Naive thymus-derived CD8-positive, alpha-beta T cell (primary cell): ENCODE results near the gene SERINC4. TPM values are rescaled to one million over a fixed set of nuclear protein-coding genes. Genes with fewer than 3 reads are reported as not detected.
"Not testable (repeated sequence)": the region's sequence is repeated elsewhere in the genome, so short reads cannot be mapped to it uniquely, and the experiment has no call there.

Experiments
- ATAC-seq, 2 donors: fragments of 150-1000 bp; cut with Tn5 transposase in 1 of 2; sonication (Bioruptor Pico), chemical (Tn5 transposase) in 1 of 2; 1 replicate in 1 of 2; 2 replicates in 1 of 2; pipeline ENCODE4 v1.10.0; 2021; ENCODE audit warnings: mild to moderate bottlenecking in 2 of 2, moderate library complexity in 2 of 2
- POLR2A ChIA-PET: fragments of 350-600 bp; sonication (Branson Sonifier 250); formaldehyde crosslinking; loops from one replicate; lab custom pipeline; 2021; ENCODE audit warnings: antibody characterized with exemption; lab: Charles Lee
- DNase-seq, 10 donors: peaks; one replicate each; pipeline versions ENCODE4 v3.0.0 to v3.0.0-alpha.2; 2020 to 2022
- H3K27ac Mint-ChIP-seq, 10 donors: one replicate each; pipeline ENCODE4 v1.8.0; 2020 to 2022; ENCODE audit warnings: mild to moderate bottlenecking in 10 of 10, mixed read lengths in 10 of 10, moderate library complexity in 4 of 10, inconsistent platforms in 1 of 10
- H3K27me3 Mint-ChIP-seq, 5 donors: one replicate each; pipeline ENCODE4 v1.8.0; 2021 to 2022; ENCODE audit warnings: mixed read lengths in 5 of 5
- H3K36me3 Mint-ChIP-seq, 3 donors: one replicate each; pipeline ENCODE4 v1.8.0; 2020 to 2022; ENCODE audit warnings: mixed read lengths in 3 of 3, mild to moderate bottlenecking in 2 of 3, inconsistent platforms in 1 of 3
- H3K4me1 Mint-ChIP-seq, 4 donors: one replicate each; pipeline ENCODE4 v1.8.0; 2021 to 2022; ENCODE audit warnings: mixed read lengths in 4 of 4
- H3K4me3 Mint-ChIP-seq, 10 donors: one replicate each; pipeline ENCODE4 v1.8.0; 2020 to 2022; ENCODE audit warnings: mild to moderate bottlenecking in 10 of 10, mixed read lengths in 10 of 10, moderate library complexity in 6 of 10, inconsistent platforms in 1 of 10
- H3K9me3 Mint-ChIP-seq, 9 donors: one replicate each; pipeline ENCODE4 v1.8.0; 2020 to 2022; ENCODE audit warnings: mixed read lengths in 9 of 9, mild to moderate bottlenecking in 3 of 9, inconsistent platforms in 1 of 9, moderate library complexity in 1 of 9
- polyA plus RNA-seq, 3 donors: library from polyadenylated mRNA; unstranded; fragments of 300-500 nt; fragmentation: Illumina TruSeq; gene quantifications; one replicate each; pipeline ENCODE4 v1.2.3, GENCODE V29; 2021
- total RNA-seq, 8 experiments: library from RNA in 2 of 8; stranded (reverse) in 2 of 8; gene quantifications; one replicate each; pipeline ENCODE4 v1.2.3 and lab custom pipeline; 2021 to 2026

SERINC4 gene
- total and polyA plus RNA-seq, 5 experiments from 2014 or later, result 0.23 to 4.2 (median 2.1) TPM

DNA sequence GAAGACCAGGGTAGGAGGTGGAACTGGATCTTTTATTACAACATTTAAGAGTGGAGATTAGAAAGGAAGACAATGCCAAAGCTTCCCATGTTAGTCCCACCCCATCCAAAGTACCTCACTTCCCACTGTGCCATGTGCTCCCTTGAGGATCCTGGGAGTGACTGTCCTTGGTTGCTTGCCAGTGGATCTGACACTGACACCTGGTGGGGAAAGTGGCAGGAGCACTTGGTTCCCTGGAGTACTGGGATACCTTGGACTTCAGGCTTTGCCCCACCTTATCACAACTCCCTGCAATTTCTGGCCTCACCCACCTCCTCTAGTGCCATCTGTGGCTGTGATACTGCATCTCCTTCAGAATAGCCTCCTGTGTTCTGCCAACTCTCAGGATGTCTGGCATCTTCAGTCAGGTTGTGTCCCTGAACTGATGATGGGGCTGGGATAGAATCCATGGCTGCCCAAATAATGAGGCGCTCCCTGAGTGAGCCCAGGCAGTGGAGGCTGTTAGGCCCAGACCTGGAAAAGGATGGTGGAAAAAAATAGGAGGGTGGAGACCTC is 24.5 kb downstream of the SERINC4 start:
- H3K4me1 Mint-ChIP-seq, result peaks cover 8 to 33% (median 28%) of the 10 kb centered on the region in 4 donors
- POLR2A ChIA-PET, result interaction anchor here (1.9 to 4.7 kb wide), 2 partner anchors 17 to 49 kb away, joined by 13 to 48 read pairs; partner anchors contain the start of genes MFAP1 and SERF2
- DNase-seq, result no peak
- no peaks in the 10 kb centered on the region for H3K9me3 Mint-ChIP-seq
- H3K4me3 Mint-ChIP-seq, result peak overlapping the region in 8 of 10 donors; percentile 55 to 97 (median 95)
- H3K27me3 Mint-ChIP-seq, result no peaks in the 10 kb centered on the region
- no peak for ATAC-seq
- peaks cover 0 to 28% (median 14%) of the 10 kb centered on the region in 3 donors for H3K36me3 Mint-ChIP-seq
- peak overlapping the region in 9 of 10 donors; percentile 44 to 92 (median 77) for H3K27ac Mint-ChIP-seq

DNA sequence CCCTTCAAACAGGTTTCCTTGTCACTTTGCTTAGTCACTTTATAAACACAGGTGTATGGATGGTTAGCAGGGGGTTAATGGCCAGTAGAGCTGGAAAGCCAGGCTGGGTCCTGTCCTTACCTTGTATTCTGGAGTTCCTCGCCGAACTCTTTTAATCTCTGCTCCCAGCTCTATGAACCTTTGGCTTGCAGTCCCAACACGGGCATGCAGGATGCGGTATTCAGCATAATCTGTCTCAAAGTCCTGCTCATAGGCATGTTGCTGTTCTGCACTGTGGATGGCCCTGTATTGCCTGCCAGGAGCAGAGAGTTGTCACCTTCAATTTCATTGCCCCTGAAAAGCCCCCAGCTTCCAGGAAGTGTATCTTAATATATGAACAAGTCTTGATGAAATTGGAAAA is 26.0 kb downstream of the SERINC4 start:
- POLR2A ChIA-PET, result interaction anchor here (1.3 kb wide), 1 partner anchor 26 kb away, joined by 3 read pairs; the partner anchor contains the start of genes HYPK and SERINC4
- Mint-ChIP-seq H3K4me3 (peak overlapping the region in 2 of 10 donors; percentile 34 to 48), H3K4me1 (peaks cover 8 to 37% (median 30%) of the 10 kb centered on the region in 4 donors), H3K27me3 (no peaks in the 10 kb centered on the region), H3K9me3 (no peaks in the 10 kb centered on the region), H3K27ac (peak overlapping the region in 8 of 10 donors; percentile 19 to 91 (median 40)), H3K36me3 (peaks cover 0 to 43% (median 27%) of the 10 kb centered on the region in 3 donors)
- DNase-seq, result no peak
- no peak for ATAC-seq

DNA sequence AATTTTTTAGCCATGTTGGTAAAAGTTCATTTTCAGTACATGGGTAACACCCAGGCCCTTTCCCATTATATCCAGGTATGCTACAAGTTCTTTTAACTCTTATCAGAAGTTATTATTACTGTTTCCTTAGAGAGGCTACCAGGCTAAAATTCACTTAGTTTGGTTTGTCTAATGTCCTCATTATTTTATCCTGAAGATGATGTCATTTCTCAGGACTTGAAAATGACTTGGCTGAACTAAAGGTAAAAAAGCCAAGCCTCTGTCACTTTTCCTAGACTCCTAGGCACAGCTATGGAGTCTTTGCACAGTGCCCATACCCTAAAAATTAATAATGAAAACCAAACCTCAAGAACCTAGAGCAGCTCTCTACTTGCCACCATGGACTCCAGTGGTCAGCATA is 27.4 kb downstream of the SERINC4 start:
- Mint-ChIP-seq H3K9me3 (no peaks in the 10 kb centered on the region), H3K27ac (peak overlapping the region in 2 of 10 donors; percentile 22 to 31)
- DNase-seq, result no peak

DNA sequence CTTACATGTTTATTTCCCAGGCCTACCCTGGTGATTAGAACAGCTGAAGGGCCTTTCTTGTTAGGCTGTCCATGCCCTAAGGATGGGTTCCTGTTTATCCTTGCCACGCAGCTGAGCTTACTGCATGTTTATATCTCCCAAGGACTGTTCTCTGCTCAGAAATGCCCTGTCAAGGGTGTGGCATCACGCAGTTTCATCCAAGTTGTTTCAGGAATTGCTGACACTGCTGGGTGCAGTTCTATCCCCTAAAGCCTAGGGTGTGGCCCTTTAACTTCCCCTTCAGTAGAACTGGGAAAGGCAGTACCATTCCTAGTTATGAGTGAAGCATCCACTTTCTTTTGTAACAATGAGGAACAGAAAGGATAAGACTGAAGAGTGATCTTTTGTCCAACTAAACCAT is 28.2 kb downstream of the SERINC4 start:
- peaks cover 0 to 65% (median 29%) of the 10 kb centered on the region in 3 donors for H3K36me3 Mint-ChIP-seq
- no peak for ATAC-seq
- POLR2A ChIA-PET, result interaction anchor here (1.4 to 1.7 kb wide), 3 partner anchors 9 to 26 kb away, joined by 3 to 6 read pairs (median 5); partner anchors contain the start of gene PDIA3

More for the DNA sequence above, 27.4 kb downstream of the SERINC4 start:
- ATAC-seq, result no peak
- peaks cover 4 to 28% (median 22%) of the 10 kb centered on the region in 4 donors for H3K4me1 Mint-ChIP-seq
- H3K27me3 Mint-ChIP-seq, result no peaks in the 10 kb centered on the region
- H3K36me3 Mint-ChIP-seq, result peaks cover 0 to 57% (median 29%) of the 10 kb centered on the region in 3 donors
- POLR2A ChIA-PET, result interaction anchor here (1.0 kb wide), 1 partner anchor 20 kb away, joined by 3 read pairs; no protein-coding TSS in a partner anchor
- H3K4me3 Mint-ChIP-seq, result no peak overlapping the region

DNA sequence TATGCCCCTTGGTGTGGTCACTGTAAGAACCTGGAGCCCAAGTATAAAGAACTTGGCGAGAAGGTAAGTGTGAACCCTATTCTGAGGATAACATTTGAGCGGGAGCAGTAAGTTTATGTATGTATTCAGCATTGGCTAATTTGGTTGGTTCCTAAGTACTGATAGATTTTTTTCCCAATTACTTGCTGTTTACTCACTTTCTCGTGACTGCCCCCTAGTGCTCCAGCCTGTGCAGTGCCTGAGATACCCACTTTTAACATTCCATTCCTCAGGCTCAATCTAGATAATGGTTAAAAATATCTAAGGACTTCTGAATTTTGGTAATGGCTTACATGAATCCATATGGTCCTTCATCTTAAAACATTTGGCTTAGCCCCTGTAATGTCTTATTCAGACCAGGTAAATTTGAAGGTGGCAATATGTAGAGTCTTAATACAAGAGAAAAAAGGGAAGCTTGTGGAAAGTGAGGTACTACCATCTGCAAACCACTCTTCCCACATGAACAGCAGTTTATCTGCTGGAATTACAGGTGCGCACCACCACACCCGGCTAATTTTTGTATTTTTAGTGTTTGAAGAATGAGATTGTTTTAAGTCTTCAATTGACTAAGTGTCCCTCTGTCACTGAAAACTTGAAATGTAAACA is 30.3 kb downstream of the SERINC4 start:
- H3K9me3 Mint-ChIP-seq, result no peaks in the 10 kb centered on the region
- ATAC-seq (peak; percentile 83 to 84), DNase-seq (peak; percentile 33 to 70 (median 56))
- no peak overlapping the region for H3K4me3 Mint-ChIP-seq
- POLR2A ChIA-PET, result interaction anchor here (0.7 kb wide), 1 partner anchor 23 kb away, joined by 3 read pairs; the partner anchor contains the start of gene PDIA3
- H3K4me1 Mint-ChIP-seq, result peaks cover 1 to 9% (median 5%) of the 10 kb centered on the region in 4 donors
- H3K27ac Mint-ChIP-seq, result peak overlapping the region in 8 of 10 donors; percentile 13 to 61 (median 48)
- H3K27me3 Mint-ChIP-seq, result no peaks in the 10 kb centered on the region
- H3K36me3 Mint-ChIP-seq, result peaks cover 0 to 85% (median 29%) of the 10 kb centered on the region in 3 donors

More for the DNA sequence above, 28.2 kb downstream of the SERINC4 start:
- H3K4me3 Mint-ChIP-seq, result no peak overlapping the region
- no peaks in the 10 kb centered on the region for H3K27me3 Mint-ChIP-seq
- peak overlapping the region in 1 of 10 donors; percentile 49 for H3K27ac Mint-ChIP-seq
- peaks cover 4 to 21% (median 16%) of the 10 kb centered on the region in 4 donors for H3K4me1 Mint-ChIP-seq
- no peak for DNase-seq
- H3K9me3 Mint-ChIP-seq, result no peaks in the 10 kb centered on the region

DNA sequence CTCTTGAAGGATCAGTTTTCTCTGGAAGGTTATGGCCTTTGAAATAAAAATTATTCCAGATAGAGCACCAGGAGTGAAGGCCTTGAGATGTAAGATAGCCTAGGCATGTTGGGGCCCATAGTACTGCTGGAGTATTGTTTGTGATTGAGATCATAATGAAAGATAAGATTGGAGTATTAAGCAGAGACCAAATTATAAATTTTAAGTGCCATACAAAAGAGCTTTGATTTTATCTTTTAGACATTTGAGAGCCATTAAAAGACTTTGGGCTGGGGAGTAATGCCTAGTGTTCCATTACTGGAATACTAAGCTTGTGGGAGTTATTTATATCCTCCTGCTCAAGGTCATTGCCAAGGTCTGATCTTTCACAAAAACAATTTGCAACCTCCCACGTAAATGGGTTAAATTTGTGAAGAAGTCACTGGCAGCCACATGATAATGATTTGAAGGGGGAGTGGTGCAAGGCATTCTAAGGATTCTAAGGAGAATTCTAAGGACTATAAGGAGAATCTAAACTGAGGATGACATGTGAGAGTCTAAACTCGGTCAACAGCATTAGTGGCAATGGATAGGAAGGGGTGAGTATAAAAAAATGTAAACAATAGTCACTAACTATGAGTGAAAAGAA is 36.1 kb downstream of the SERINC4 start:
- H3K9me3 Mint-ChIP-seq, result no peaks in the 10 kb centered on the region
- H3K4me1 Mint-ChIP-seq, result peaks cover 0 to 3% (median under 1%) of the 10 kb centered on the region in 4 donors
- H3K27ac Mint-ChIP-seq, result peak overlapping the region in 5 of 10 donors; percentile 7 to 42 (median 23)
- POLR2A ChIA-PET, result no interaction called here
- peaks cover 0 to 92% (median 18%) of the 10 kb centered on the region in 3 donors for H3K36me3 Mint-ChIP-seq
- ATAC-seq (no peak), DNase-seq (no peak)
- no peak overlapping the region for H3K4me3 Mint-ChIP-seq
- no peaks in the 10 kb centered on the region for H3K27me3 Mint-ChIP-seq

DNA sequence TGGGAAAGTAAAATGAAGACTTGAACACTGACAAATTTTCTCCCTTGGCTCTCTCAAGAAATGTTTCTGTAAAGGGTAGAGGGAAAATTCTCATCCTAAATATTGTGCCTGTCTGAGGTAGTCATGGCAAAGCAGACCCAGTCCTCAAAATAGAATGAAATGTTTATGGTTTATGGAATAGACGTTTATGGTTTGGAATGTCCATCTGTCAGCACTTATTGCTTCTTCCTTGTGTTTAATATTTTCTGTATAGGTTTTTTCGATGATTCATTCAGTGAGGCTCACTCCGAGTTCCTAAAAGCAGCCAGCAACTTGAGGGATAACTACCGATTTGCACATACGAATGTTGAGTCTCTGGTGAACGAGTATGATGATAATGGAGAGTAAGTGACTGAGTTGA is 37.2 kb downstream of the SERINC4 start:
- Mint-ChIP-seq H3K27me3 (no peaks in the 10 kb centered on the region), H3K4me1 (peaks cover 0 to 3% (median under 1%) of the 10 kb centered on the region in 4 donors), H3K27ac (peak overlapping the region in 2 of 10 donors; percentile 13 to 69), H3K9me3 (no peaks in the 10 kb centered on the region), H3K4me3 (no peak overlapping the region), H3K36me3 (peaks cover 0 to 91% (median 16%) of the 10 kb centered on the region in 3 donors)
- ATAC-seq (no peak), DNase-seq (no peak)
- POLR2A ChIA-PET, result no interaction called here

DNA sequence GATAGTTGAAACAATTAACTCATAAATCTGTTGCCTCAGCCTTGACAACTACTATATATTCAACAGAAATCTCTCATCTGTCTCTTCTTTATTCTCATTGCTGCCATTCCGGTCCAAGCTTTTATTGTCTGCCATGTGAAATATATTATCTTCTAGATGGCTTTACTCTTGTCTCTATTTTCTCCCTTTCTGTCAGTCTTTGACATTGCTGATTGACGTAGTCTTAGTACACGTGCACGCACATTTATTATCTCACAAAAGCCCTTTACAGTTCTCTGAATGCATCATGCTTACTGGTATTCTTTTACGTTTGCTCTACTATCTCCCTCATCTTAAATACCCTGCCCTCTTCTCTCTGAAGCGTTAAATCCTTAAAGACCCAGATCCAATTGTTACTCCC is 48.1 kb downstream of the SERINC4 start:
- Mint-ChIP-seq H3K4me3 (peak overlapping the region in 8 of 10 donors; percentile 0 to 84 (median 20)), H3K9me3 (no peaks in the 10 kb centered on the region), H3K4me1 (peaks cover 21 to 75% (median 58%) of the 10 kb centered on the region in 4 donors), H3K27ac (peak overlapping the region in 8 of 10 donors; percentile 1 to 88 (median 50)), H3K36me3 (peaks cover 0 to 50% (median 4%) of the 10 kb centered on the region in 3 donors), H3K27me3 (no peaks in the 10 kb centered on the region)
- DNase-seq (no peak), ATAC-seq (no peak)
- POLR2A ChIA-PET, result no interaction called here

DNA sequence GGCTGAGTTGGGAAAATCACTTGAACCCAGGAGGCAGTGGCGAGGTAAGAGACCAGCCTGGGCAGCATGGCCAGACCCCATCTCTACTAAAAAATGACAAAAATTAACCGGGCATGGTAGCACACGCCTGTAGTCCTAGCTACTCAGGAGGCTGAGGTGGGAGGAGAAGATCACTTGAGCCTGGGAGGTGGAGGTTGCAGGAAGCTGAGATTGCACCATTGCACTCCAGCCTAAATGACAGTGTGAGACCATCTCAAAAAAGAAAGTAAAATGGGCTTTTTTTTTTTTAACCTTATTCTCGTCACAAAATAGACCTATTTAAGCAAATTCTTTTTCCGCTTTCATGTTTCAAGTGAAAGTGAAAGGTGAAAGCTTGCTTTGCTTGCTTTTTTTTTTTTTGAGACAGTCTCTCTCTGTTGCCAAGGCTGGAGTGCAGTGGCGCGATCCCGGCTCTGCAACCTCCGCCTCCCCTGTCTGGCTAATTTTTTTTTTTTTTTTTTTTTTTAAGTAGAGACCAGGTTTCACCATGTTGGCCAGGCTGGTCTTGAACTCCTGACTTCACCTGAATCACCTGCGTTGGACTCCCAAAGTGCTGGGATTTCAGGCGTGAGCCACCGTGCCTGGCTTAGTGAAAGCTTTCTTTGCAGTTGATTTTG is 50.2 kb downstream of the SERINC4 start:
- Mint-ChIP-seq H3K36me3 (peaks cover 0 to 31% (median 4%) of the 10 kb centered on the region in 3 donors), H3K27me3 (no peaks in the 10 kb centered on the region), H3K27ac (peak overlapping the region; percentile 74 to 96 (median 90)), H3K9me3 (no peaks in the 10 kb centered on the region), H3K4me1 (peaks cover 24 to 78% (median 61%) of the 10 kb centered on the region in 4 donors), H3K4me3 (peak overlapping the region; percentile 59 to 85 (median 80))
- POLR2A ChIA-PET, result interaction anchor here (0.7 to 2.2 kb wide), 9 partner anchors 16 to 678 kb away, joined by 3 to 9 read pairs (median 4); partner anchors contain the start of genes CTDSPL2, ELL3, HYPK and SERINC4
- DNase-seq (peak; percentile 8 to 82 (median 47)), ATAC-seq (peak; percentile 37 to 60)

DNA sequence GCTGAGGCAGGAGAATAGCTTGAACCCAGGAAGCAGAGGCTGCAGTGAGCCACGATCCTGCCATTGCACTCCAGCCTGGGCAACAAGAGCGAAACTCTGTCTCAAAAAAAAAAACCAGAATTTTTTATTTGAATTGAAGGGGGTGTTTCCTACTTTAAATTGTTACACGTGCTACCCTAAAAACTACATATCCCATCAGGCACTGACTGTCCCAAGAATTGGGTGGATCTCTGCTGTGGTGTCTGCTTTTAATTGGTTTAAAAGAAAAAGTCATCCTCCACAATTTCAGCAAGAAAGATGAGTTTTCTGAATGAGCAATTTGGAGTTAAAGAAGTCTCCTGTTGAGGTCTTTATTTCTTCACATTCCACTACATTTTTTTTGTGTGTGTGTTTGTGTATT is 51.6 kb downstream of the SERINC4 start:
- ATAC-seq, result peak in 1 of 2 donors; percentile 30
- Mint-ChIP-seq H3K27me3 (no peaks in the 10 kb centered on the region), H3K9me3 (no peaks in the 10 kb centered on the region), H3K27ac (peak overlapping the region; percentile 60 to 98 (median 92)), H3K4me3 (peak overlapping the region; percentile 92 to 98 (median 94)), H3K4me1 (peaks cover 25 to 76% (median 59%) of the 10 kb centered on the region in 4 donors), H3K36me3 (peaks cover 0 to 20% (median 2%) of the 10 kb centered on the region in 3 donors)
- peak in 5 of 10 donors; percentile 22 to 65 (median 41) for DNase-seq
- POLR2A ChIA-PET, result interaction anchor here (1.2 kb wide), 1 partner anchor 42 kb away, joined by 5 read pairs; no protein-coding TSS in a partner anchor

DNA sequence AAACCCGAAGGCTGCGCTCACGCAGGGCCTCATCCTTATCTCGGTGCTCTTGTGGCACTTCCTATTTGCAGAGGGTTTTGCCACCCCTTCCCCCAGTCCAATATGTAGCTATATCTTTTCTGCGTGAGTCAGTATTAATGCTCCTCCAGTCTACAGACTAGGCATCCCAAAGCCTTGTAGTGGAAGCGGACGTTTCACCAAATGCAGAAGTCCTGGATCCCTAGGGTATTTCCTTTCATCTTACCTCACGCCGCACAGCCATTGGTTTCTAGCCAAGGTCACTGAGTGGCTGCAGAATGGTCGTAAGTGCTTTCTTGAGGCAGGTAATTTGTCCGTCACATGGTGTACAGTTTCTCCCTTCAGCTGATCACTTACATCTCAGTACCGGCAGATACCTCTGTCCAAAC is 53.1 kb downstream of the SERINC4 start:
- not testable (repeated sequence) for H3K36me3 Mint-ChIP-seq, H3K27me3 Mint-ChIP-seq, H3K9me3 Mint-ChIP-seq
- Mint-ChIP-seq H3K4me1 (peaks cover 17 to 61% (median 44%) of the 10 kb centered on the region in 4 donors), H3K27ac (peak overlapping the region; percentile 88 to 99 (median 97)), H3K4me3 (peak overlapping the region; percentile 92 to 98 (median 94))
- ATAC-seq (peak; percentile 30 to 37), DNase-seq (peak in 3 of 10 donors; percentile 5 to 26 (median 6))
- POLR2A ChIA-PET, result interaction anchor here (0.8 to 1.2 kb wide), 3 partner anchors 23 to 78 kb away, joined by 3 read pairs; partner anchors contain the start of genes HYPK, MFAP1 and SERINC4
